Cardiac septum (tissue), 1 donor: ENCODE measurements around the gene TRABD. TPM values are rescaled to one million over a fixed set of nuclear protein-coding genes. Genes with fewer than 3 reads are reported as not detected.

Experiments used
- DNase-seq: peaks from one replicate; pipeline ENCODE4 v3.0.0-alpha.2; 2020; ENCODE audit warnings: low spot score
- intact Hi-C: fragments of 100-400 bp; cut with DNase I; formaldehyde crosslinking; loops from one replicate; pipeline ENCODE4 v1.14.0; 2022
- total RNA-seq: library from RNA; stranded (reverse); fragmentation: NEBNext Ultra II Directional; extraction: Animal tissue kit (Norgen Biotek cat#: 25700); gene quantifications from one replicate; pipeline ENCODE4 v1.2.1, GENCODE V29; 2021
- donor health status: DM: no; HTN: no; CAD: no.

Gene TRABD
- total RNA-seq, 1 donor from 2014 or later: 20.1 TPM

DNA sequence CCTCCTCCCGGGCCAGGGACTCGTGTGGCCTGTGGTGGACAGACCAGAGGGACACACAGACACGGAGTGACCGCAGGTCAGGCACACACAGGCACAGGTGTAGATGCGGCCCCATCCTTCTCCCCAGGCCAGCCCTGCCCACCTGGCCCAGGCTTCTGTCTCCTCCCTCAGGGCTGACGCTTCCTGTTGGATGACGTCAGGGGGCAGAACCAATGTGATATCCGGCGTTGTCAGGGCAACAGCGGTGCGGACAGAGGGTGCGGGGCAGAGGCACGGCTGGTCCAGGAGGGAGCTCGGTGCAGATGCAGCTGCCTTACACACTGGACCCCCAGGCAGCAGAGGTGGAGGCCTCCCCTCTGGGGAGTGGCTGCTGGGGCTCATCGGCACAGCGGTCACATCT is 62.0 kb downstream of the TRABD start:
- DNase-seq: no peak
- intact Hi-C loops: loop anchor here (10.0 kb wide), 1 partner anchor 257 kb away; the partner anchor contains the start of genes LMF2 and NCAPH2

DNA sequence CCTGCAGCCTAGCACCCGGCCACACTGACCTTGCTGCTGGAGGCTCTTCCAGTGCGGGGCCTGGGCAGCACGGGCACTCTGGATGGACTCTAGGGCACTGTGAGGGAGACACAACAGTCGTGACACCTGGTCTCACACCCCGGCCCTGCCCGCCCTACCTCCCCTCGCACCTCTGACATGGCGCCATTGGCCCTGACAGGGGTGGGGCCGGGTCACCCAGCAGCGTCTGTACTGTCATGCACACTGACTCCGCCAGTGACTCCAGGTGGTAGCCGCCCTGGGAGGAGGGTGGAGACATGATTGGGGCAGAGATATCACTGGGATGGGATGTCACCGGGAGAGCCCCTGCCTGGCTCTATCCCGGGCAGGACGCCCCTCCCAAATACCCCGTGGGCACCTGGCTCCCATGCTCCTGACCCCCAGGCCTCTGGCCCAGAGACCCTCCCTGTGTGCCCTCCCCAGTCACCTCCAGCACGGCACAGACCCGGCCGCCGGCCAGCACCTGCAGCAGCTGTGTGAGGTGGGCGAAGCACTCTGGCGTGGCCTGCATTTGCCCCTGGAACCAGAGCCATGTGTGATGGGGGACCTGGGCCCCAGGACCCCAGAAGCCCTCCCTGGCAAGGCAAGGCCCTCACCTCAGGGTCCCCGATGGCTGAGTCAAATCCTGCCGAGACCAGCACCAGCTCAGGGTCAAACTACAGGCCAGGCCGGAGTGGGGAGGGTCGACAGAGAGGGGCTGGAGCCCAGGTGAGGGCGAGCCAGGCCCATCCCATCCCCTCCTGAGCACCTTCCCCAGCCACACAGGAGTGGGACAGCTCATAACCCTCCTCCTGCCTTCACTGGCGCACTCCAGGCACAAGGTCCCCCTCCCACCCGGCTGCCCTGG is 62.7 kb downstream of the TRABD start:
- no peak for DNase-seq

More for the DNA sequence above, 62.7 kb downstream of the TRABD start:
- intact Hi-C loops: loop anchor here (10.0 kb wide), 1 partner anchor 256 kb away; the partner anchor contains the start of genes LMF2 and NCAPH2

Other genes starting within 250 kb of the TRABD start
- 31.3 TPM for gene PIM3, start 225.1 kb upstream of the TRABD start, total RNA-seq
- gene IL17REL, start 173.1 kb upstream of the TRABD start, total RNA-seq: not detected
- gene TTLL8, start 127.6 kb upstream of the TRABD start, total RNA-seq: not detected
- 0.13 TPM for gene MLC1, start 100.5 kb upstream of the TRABD start, total RNA-seq
- 0.46 TPM for gene MOV10L1, start 95.9 kb upstream of the TRABD start, total RNA-seq
- 0.30 TPM for gene PANX2, start 15.2 kb upstream of the TRABD start, total RNA-seq
- gene SELENOO, start 15.1 kb downstream of the TRABD start, total RNA-seq: 12.7 TPM
- 22.8 TPM for gene TUBGCP6, start 59.1 kb downstream of the TRABD start, total RNA-seq
- gene HDAC10, start 65.4 kb downstream of the TRABD start, total RNA-seq: 13.1 TPM
- 32.5 TPM for gene MAPK12, start 75.8 kb downstream of the TRABD start, total RNA-seq
- gene MAPK11, start 84.5 kb downstream of the TRABD start, total RNA-seq: 11.7 TPM
- 85.7 TPM for gene PLXNB2, start 121.7 kb downstream of the TRABD start, total RNA-seq
- gene DENND6B, start 141.1 kb downstream of the TRABD start, total RNA-seq: 2.8 TPM
- gene PPP6R2, start 157.4 kb downstream of the TRABD start, total RNA-seq: 37.1 TPM